Globus pallidus (tissue), 1 donor: ENCODE results near the gene LCK.

Experiments used
- DNase-seq: peaks from one replicate; pipeline ENCODE4 v3.0.0-alpha.2; 2015; ENCODE audit warnings: low spot score

LCK gene

DNA sequence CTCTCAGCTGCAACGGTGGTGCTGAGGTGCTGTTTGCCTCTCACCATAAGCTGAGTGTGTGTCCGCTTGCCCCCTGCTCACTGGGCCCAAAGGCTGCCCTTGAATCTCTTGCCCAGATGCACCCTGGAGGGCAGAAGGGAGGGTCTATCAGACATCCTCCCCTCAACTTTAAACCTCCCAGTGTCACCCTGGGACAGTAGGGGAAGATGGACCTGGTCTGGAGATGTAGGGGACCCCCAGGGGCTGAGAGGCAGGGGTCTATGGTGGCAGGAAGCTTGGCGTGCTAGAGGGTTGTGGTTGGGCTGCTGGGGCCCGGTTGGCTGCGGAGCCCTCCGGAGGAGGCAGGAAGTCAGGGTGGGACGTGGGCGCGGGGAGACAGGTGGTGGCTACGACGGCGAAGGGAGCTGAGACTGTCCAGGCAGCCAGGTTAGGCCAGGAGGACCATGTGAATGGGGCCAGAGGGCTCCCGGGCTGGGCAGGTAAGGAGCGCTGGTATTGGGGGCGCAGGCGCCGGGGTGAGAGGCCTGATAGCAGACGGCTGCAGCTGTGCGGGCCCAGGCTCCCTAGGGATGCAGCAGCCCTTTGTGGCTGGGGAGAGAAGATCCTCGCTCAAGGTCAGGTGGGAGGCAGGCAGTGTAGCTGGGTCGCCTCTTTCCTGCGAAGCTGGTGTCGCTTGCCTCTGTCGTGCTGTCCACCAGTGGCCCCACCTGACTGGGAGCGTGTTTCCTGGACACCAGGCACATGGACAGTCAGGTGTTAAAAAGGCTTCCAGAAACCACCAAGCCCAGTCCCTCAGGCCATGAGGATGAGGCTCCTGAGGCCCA lies at the start of gene LCK:
TSS of gene LCK (plus strand) at position 373 of the 824 bp plus-strand sequence. CDS start 23,065 bp downstream, outside the sequence.
- no peak for DNase-seq

- DNase-seq: no peak
Measured at GRCh38 chr1:32204943-32205361, 46.1 kb upstream of the LCK start.

GRCh38 chr1:32205401-32206370 lies 45.4 kb upstream of the LCK start, which contains the start of gene IQCC:
TSS of gene IQCC (plus strand) at chr1:32205671. CDS start at chr1:32205682, 11 bp downstream.
- DNase-seq: peak; percentile 84

- no peak for DNase-seq
Measured at GRCh38 chr1:32208469-32208868, 42.6 kb upstream of the LCK start.

DNA sequence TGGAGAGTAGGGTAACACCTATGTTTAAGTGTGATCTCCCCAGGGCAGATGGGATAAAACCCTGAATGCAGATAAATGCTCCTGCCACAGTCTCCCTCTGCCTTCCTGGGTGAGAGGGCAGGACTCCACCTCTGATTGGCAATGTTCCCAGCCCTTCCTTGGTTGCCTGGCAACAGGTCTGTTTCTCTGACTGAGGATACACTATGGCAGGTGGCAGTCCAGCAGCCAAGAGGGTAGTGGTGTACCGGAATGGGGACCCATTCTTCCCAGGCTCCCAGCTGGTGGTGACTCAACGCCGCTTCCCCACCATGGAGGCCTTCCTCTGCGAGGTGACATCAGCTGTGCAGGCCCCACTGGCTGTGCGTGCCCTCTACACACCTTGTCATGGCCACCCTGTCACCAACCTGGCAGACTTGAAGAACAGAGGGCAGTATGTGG lies 42.2 kb upstream of the LCK start, which contains the start of gene DCDC2B:
TSS of gene DCDC2B (plus strand) at position 199 of the 438 bp plus-strand sequence. CDS start at position 204, 5 bp downstream.
- no peak for DNase-seq

- peak; percentile 54 for DNase-seq
Measured at GRCh38 chr1:32215629-32216480, 35.2 kb upstream of the LCK start.

DNA sequence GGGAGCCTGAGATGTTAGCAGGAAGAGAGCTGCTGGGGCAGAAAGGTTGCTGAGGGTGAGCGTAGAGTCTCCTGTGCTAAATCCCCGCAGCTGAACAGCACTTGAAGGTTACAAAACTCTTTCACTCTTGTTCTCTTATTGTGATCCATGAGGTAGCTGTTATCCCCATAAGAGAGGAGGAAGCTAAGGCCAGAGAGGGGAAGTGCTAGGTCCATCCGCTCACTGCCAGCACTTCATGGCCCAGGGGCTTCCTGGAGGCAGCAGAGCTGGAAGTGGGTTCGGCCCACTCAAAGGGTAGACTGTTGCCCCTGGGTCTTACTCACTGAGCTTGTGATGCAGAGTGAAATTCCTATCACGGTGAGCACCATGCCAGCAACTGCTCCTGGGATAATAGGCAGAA lies 34.5 kb upstream of the LCK start:
- DNase-seq: no peak

- DNase-seq: no peak
Measured at GRCh38 chr1:32219022-32219421, 32.0 kb upstream of the LCK start.

GRCh38 chr1:32220746-32221580 lies 30.1 kb upstream of the LCK start:
- DNase-seq: no peak

- no peak for DNase-seq
Measured at GRCh38 chr1:32221581-32221979, 29.5 kb upstream of the LCK start.

DNA sequence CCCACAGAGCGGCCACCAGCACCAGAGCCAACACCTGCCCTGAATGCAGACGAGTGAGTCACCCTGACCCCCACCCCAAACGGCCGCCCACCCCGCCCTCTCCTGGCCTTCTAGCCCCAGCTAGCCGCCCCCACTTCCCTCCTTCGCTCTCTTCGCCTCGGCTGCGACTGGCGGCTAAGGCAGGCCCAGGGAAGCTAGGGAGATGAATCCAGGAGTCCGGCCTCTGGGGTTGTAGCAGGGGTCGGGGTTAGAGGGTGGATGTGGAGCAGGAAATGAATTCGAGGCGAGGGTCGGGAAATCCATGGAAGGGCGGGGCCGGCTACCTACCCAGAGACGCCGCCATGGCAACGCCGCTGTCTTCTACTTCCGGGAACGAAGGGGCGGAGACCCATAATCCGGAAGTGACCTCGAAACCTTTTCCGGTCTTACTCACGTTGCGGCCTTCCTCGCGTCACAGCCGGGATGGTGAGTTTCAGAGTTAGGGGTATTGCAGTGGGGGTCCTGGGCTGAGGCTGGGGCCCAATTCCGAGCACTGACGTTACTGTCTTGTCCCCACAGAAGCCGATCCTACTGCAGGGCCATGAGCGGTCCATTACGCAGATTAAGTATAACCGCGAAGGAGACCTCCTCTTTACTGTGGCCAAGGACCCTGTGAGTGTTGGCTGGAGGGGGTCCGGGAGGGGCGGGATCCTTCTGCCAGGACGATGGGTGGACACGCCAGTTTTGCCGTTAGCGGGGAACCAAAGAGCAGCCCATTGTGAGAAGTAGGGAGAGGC lies 28.9 kb upstream of the LCK start, which contains the start of the genes EIF3I and TMEM234:
TSS of gene EIF3I (plus strand) at position 428 of the 776 bp plus-strand sequence. CDS start at position 463, 35 bp downstream.
TSS of gene TMEM234 (minus strand) at position 374 of the 776 bp plus-strand sequence. CDS start at position 343, 31 bp downstream.
- DNase-seq: peak; percentile 89

DNA sequence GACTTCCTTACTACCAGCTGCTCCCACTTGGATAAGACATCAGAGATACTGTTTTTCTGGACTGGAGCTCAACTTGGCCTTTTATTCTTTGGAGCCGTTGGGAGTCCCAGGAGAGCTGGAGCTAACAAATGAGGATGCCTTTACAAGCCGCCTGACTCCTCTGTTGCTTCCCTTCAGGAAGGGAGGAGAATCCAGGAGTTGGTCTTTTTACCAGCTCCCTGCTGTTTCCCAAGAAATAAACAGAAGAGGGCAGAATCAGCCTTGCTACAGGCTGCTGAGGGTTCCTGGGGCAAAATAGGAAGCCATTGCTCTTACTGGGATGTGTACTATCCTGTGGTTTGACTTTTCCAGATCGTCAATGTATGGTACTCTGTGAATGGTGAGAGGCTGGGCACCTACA lies 27.4 kb upstream of the LCK start:
- no peak for DNase-seq

- no peak for DNase-seq
Measured at GRCh38 chr1:32224285-32224684, 26.8 kb upstream of the LCK start.

DNA sequence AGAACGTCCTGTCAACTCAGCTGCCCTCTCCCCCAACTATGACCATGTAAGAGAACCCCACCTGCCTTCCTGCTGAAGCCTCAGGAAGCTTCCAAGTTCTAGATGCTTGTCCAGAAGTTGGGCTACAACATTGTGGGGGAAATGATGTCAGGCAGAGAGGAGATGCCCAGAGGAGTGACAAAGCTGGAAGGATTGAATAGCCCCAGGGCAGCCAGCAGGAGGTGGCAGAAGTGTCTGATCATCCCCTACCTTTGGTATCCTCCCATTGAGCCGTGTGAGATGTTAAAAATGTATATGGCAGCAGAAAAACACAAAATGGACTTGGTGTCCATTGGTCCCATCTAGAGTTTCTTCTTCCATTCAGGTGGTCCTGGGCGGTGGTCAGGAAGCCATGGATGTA lies 22.3 kb upstream of the LCK start:
- no peak for DNase-seq

GRCh38 chr1:32231843-32232432 lies 19.1 kb upstream of the LCK start:
- DNase-seq: no peak

DNA sequence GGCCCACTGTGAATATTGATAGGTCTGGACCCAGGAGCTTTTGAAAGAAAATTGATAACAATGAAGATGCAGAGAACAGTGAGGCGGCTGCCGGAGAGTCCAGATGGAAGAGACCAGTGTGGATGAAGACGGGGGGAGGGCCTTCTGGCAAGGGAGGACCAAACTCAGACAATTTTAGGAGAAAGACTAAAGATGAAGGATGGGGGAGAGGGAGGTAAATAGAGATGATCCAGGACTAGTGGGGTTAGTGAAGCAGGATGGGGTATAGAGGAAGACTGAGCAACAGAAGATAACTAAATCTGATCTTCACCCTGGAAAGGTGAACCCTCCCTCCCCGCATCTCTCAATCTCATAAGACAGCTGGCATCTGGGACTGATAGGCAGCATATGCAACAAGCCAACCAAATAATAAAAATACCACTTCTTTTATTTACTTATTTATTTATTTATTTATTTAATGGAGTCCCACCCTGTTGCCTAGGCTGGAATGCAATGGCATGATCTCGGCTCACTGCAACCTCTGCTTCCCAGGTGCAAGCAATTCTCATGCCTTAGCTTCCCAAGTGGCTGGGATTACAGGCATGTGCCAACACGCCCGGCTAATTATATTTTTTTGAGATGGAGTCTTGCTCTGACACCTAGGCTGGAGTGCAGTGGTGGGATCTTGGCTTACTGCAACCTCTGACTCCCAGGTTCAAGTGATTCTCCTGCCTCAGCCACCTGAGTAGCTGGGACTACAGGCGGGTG lies 18.3 kb upstream of the LCK start:
- DNase-seq: no peak

DNA sequence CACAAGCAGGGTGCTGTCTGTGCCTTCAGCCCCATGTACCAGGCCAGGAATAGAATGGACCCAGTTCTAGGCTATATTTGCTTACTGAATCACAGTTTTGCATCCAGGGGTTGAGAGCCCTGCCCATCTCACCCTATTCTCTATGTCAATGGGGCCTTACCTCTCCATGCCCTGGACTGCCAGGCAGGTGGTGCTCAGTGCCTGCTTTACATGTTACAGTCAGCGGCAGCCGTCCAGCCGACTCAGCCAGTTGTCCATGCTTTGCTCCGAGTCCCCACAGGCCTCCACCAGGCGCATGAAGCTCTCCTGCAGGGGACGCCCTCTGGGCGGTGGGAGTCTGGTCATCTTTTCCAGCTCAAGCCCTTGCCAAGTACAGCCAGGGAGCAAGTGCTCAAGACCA lies 16.3 kb upstream of the LCK start:
- DNase-seq: no peak

DNA sequence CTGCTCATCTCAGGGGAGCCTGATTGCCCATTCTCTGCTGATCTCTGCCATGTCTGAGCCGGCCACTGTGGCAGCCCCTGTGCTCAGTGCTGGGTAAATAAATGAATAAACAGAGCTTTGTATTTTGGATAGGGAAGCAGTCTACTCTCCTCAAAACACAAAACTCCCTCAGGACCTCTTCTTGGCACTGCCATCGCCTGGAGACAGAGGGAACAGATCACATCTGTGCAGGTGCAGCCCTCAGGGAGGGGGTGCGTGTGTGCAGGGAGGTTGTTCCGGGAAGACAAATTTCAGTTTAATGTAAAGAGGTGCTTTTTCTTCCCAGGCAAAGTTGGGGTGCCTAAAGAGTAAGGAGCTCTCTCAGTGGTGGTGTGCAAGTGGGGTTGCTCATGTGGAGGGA lies 11.7 kb upstream of the LCK start:
- DNase-seq: no peak
